Measurements from ENCODE around the gene SLC25A13.
"Not testable (repeated sequence)": the region's sequence is repeated elsewhere in the genome, so short reads cannot be mapped to it uniquely, and the experiment has no call there.

The SLC25A13 gene

DNA sequence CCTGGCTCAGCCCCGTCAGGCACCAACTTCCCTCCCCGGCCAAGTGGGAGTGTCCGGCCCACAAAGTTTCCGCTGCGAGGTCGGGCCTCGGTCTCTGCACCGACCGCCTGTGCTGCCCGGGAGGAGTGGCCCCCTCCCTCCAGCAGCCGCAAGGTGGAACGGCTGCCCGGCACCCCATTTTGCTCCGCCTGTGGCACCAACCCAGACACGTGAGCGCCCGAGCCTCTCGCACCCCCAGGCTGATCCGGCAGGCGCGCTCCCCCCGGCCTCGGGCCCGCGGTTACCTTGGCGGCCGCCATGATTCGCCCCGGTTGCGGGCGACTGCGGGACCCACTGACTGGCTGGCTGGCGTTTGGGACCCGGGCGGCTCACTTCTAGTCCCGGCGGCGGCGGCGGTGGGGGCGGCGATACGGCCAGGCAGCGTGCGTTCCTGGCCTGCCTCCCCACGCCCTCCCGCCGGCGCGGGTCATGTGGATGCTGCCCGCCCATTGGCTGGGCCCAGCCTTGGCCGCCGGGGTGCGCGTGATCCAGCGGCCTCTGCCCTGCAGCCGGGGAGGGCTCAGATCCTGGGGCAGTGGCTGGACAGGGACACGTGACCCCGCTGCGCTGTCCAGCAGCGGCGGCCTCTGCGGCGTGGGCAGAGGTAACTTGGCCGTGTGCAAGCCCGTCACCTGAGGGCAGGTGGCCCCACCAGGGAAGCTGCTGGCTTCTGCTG, at the start of gene SLC25A13:
SLC25A13 (minus strand) TSS at position 441 of the 715 bp plus-strand sequence; CDS start at position 299, 142 bp downstream.
- DNase-seq: peak; percentile 85

DNA sequence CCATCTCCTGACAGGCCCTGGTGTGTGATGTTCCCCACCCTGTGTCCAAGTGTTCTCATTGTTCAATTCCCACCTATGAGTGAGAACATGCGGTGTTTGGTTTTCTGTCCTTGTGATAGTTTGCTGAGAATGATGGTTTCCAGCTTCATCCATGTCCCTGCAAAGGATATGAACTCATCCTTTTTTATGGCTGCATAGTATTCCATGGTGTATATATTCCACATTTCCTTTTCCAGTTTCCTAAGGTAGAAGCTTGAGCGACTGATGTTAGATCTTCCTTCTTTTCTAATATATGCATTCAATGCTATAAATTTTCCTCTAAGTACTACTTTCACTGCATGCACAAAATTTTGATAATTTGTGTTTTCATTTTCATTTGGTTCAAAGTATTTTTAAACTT, 44.0 kb upstream of the SLC25A13 start:
- not testable (repeated sequence) for DNase-seq

GRCh38 chr7:96361116-96361857, 39.4 kb upstream of the SLC25A13 start:
- DNase-seq: no peak

DNA sequence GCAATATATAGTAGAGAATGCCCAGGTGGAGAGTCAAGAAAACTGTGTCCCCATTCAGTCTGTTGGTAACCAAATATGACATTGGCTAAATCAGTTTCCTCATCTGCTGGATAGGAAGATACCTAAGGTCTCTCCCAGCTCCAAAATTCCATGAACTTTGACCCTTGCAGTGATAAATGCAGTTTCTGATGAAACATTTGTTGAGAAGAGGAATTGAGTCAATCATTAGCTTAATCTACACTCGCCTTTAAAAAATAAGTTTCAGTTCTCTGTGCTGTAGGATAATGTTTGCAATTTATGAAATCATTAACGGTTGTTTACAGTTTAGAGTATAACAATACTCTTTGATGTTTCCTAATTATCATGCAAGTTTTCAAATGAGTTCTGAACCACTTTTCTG, 38.0 kb upstream of the SLC25A13 start:
- DNase-seq: no peak

- not testable (repeated sequence) for DNase-seq
These were observed 36.5 kb upstream of the SLC25A13 start for GRCh38 chr7:96358236-96358971.

GRCh38 chr7:96355990-96356506, 34.1 kb upstream of the SLC25A13 start:
- DNase-seq: no peak

DNA sequence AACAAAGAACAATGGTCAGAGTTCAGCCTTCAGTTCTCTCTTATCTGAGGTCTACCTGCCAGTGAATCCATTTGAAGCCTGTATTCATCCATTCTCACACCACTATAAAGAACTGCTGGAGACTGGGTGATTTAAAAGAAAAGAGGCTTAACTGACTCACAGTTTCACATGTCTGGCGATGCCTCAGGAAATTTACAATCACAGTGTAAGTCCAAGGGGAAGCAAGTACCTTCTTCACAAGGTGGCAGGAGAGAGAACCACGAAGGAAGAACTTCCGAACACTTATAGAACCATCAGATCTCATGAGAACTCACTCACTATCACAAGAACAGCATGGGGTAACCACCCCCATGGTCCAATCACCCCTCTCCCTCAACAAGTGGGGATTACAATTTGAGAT, 33.0 kb upstream of the SLC25A13 start:
- DNase-seq: no peak

- no peak for DNase-seq
These were observed 27.7 kb upstream of the SLC25A13 start for GRCh38 chr7:96349572-96349971.

DNA sequence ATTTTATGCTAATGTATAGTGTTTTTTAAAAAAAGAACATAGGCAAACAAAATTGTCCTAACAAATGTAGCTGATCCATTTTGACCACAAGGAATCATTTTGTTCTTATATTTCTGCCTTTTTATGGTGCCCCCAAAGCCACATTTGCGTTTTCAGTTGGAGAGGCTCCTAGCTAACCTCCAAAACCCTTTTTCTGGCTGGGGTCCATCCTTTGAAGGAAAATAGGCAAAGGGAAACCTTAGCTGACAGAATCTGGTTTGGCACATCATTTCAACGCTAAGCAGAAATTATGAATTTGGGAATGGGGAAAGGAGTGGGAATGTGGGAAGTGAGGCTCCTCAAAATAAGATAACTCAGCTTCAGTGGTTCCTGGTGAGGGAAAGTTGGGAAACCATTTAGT, 25.6 kb upstream of the SLC25A13 start:
- no peak for DNase-seq

- DNase-seq: no peak
These were observed 24.5 kb upstream of the SLC25A13 start for GRCh38 chr7:96346293-96346953.

DNA sequence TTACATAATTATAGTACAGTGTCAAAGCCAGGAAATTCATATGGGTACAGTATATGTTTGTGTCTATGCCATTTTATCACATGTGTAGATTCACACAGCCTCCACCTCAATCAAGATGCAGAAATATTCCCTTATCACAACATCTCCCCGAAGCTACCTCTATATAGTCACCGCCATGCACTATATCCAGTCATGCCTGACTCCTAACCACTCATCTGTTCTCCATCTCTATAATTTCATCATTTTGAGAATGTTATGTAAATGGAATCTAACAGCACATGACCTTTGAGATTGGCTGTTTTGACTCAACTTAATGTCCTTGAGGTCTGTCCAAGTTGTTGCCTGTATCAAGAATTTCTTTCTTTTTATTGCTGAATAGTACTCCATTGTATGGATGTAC, 22.3 kb upstream of the SLC25A13 start:
- no peak for DNase-seq

- no peak for DNase-seq
These were observed 20.2 kb upstream of the SLC25A13 start for GRCh38 chr7:96342049-96342448.

DNA sequence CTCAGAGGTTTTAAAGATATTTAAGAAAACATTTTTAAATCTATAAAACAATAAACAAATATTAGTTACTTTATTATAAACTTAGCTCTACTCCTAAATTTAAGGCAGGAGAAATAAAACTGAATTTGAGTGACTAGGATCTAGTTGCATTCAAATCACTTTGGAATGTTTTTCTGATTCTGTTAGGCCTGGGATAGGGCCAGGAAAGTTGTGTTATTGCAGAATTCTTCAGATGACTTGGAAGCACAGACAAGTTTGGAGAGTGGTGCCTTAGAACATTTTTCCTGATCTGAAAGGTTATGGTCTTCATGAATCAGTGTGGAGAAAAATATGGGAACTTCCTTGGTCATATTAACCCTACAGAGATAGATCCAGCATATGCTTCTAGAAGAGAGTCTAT, 15.6 kb upstream of the SLC25A13 start:
- DNase-seq: no peak

- no peak for DNase-seq
These were observed 10.4 kb upstream of the SLC25A13 start for GRCh38 chr7:96332325-96332724.

GRCh38 chr7:96331775-96332174, 9.9 kb upstream of the SLC25A13 start:
- DNase-seq: no peak

DNA sequence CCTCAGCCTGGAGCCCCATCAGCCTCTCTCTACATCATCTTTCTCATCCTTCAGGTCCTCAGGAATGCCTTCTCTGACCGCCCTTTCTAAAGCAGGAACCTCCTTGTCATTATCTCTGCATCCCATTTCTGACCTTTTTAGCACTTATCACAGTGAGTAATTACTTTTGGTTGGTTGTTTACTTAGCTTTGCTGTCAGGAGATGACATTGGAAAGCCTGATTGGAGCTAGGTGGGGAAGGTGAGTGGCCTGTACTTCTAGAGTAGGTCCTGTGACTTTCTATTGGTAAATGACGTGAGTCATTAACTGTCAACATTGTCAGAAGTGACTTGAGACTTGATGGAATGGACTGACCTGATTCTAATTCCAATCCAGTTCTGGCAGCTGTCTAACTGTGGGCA, 9.3 kb upstream of the SLC25A13 start:
- no peak for DNase-seq

- no peak for DNase-seq
These were observed 8.3 kb upstream of the SLC25A13 start for GRCh38 chr7:96330193-96330592.

DNA sequence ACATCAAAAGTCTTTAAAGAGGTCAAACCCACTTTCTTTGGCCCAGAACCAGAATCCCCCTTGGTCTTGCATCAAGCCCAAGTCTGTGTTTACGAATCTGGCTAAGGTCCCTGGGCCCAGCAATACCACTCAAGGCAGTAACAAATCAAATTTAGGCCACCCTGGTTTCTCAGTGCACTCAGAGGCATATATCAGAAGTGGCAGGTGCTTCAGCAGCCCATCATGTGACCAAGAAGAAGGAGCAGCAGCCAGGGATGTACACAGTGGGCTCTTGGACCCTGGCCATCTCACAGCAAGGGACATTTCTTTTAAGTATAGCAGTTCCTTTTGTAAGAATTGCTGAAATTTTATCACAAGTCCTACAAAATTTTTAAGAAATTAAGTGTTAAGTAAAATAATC, 7.3 kb upstream of the SLC25A13 start:
- no peak for DNase-seq

GRCh38 chr7:96328016-96328415, 6.1 kb upstream of the SLC25A13 start:
- DNase-seq: no peak

DNA sequence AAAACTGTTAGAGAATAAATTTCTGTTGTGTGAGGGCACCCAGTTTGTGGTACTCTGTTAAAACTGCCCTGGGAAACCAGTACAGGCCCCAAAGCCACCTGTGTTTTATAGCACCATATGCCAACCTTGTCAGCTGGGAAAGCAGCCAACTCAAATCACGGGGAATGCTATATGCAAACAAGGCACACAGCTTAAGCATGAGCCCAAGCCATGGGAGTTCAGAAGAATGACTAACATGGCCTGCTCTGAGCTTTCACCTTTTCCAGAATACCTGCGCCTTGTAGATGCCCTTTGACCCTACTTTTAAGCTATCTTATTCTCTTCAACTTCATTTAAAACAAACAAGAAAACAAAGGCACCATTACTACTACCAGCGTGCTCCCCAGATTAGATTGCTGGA, 5.5 kb upstream of the SLC25A13 start:
- no peak for DNase-seq

DNA sequence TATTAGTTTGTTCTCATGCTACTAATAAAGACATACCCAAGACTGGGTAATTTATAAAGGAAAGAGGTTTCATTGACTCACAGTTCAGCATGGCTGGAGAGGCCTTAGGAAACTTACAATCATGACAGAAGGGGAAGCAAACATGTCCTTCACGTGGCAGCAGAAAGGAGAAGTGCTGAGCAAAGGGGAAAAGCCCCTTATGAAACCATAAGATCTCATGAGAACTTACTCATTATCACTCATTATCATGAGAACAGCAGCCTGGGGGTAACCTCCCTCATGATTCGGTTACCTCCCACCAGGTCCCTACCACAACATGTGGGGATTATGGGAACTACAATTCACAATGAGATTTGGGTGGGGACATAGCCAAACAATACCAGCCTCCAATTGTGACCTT, 4.9 kb upstream of the SLC25A13 start:
- not testable (repeated sequence) for DNase-seq

DNA sequence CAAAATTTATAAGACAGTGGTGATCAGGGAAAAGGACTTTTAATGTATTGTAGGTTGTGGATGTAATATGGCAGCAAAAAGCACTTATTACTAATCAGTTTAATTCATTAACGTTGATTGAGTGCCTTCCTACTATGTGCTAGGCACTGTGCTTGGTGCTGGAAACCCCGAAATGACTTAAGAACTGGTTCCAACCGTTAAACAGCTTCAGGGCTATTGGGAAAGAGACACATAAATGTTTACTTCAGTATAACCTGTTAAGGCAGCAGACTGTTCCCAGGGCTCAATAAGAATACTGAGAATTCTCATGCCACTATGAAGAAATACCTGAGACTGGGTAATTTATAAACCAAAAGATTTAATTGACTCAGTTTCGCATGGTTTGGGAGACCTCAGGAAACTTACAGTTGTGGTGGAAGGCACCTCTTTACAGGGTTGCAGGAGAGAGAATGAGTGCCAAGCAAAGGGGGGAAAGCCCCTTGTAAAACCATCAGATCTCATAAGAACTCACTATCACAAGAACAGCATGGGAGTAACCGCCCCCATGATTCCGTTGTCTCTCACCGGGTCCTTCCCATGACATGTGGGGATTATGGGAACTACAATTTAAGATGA, 1.1 kb upstream of the SLC25A13 start:
- DNase-seq: no peak

DNA sequence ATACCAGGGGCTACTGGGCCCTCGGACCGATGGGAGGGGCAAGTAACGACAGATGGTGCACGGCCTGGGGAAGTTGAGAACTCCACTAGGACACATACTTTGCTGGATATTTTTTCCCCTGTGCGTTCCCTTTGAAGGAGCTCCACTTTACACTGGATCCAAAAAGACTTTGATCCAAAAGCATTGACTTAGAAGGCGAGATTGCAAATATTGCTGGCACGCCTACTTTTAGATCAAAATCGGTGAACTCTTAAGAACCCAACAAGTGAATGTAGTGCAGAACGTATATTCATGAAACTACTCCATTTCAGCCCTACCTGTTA, 436 bp upstream of the SLC25A13 start:
- no peak for DNase-seq

Measured in 8988T (cell line).